Endothelial cell of umbilical vein (primary cell): ENCODE measurements around the gene INTS12. TPM values are rescaled to one million over a fixed set of nuclear protein-coding genes. Genes with fewer than 3 reads are reported as not detected.

ENCODE experiments used
- BruUV-seq: library from RNA; stranded (reverse); fragments of 400-500 nt; replicated peaks from 2 replicates; lab custom pipeline; 2021; lab: Mats Ljungman, UMichigan
- CTCF ChIA-PET: fragments of 300-600, 350-600 bp; sonication (Branson Sonifier 250); formaldehyde crosslinking; loops from one replicate; lab custom pipeline; 2021; ENCODE audit warnings: antibody characterized with exemption, inconsistent platforms; lab: Charles Lee
- POLR2A ChIA-PET: fragments of 300-600, 350-600 bp; sonication (Branson Sonifier 250); formaldehyde crosslinking; loops from one replicate; lab custom pipeline; 2021; ENCODE audit warnings: antibody characterized with exemption, inconsistent platforms; lab: Charles Lee
- DNase-seq: peaks from one replicate; pipeline ENCODE4 v3.0.0-alpha.2; 2011; ENCODE audit warnings: low read depth, low spot score
- FAIRE-seq: peaks from 2 replicates; lab custom pipeline; 2011; peaks lifted over from hg19 to GRCh38; lab: Jason Lieb, UNC
- H2AFZ ChIP-seq: 2 replicates; pipeline ENCODE4 v1.6.0; 2012; ENCODE audit warnings: low read depth, low read length, control low read depth, inconsistent platforms
- H3K27ac ChIP-seq: 2 replicates; pipeline ENCODE4 v1.5.1; 2011; ENCODE audit warnings: low read depth, mild to moderate bottlenecking, control low read depth, low read length, moderate library complexity; ENCODE audit not compliant: insufficient read depth
- H3K27me3 ChIP-seq, 2 experiments: 2 replicates each; pipeline versions ENCODE4 v1.6.0 to v1.6.1; 2011; ENCODE audit warnings: low read length in 2 of 2, mixed read lengths in 1 of 2; ENCODE audit not compliant: control insufficient read depth in 2 of 2, insufficient read depth in 2 of 2
- H3K36me3 ChIP-seq, 2 experiments: 2 replicates in 1 of 2; 3 replicates in 1 of 2; pipeline ENCODE4 v1.5.1; 2011; ENCODE audit warnings: low read length in 2 of 2, mild to moderate bottlenecking in 1 of 2, moderate library complexity in 1 of 2; ENCODE audit not compliant: control insufficient read depth in 2 of 2, insufficient read depth in 2 of 2; ENCODE audit errors: extremely low read depth in 1 of 2
- H3K4me1 ChIP-seq: 3 replicates; pipeline ENCODE4 v1.5.1; 2011; ENCODE audit warnings: mild to moderate bottlenecking, low read length; ENCODE audit not compliant: control insufficient read depth, insufficient read depth; ENCODE audit errors: extremely low read depth
- H3K4me2 ChIP-seq: 2 replicates; pipeline ENCODE4 v1.6.1; 2011; ENCODE audit warnings: low read length, control low read depth, mixed read lengths; ENCODE audit not compliant: insufficient read depth
- H3K4me3 ChIP-seq, 3 experiments: fragments of 200-600 bp in 1 of 3; sonication (generic), shearing (Covaris generic) in 1 of 3; replicated peaks in 1 of 3; 2 replicates each; pipeline ENCODE4 v1.5.1; 2011 to 2016; ENCODE audit warnings: control low read depth in 3 of 3, low read length in 3 of 3, mild to moderate bottlenecking in 2 of 3, inconsistent platforms in 1 of 3, low read depth in 1 of 3, moderate library complexity in 1 of 3; ENCODE audit not compliant: insufficient read depth in 1 of 3
- H3K79me2 ChIP-seq: 2 replicates; pipeline ENCODE4 v1.6.0; 2012; ENCODE audit warnings: low read length, inconsistent platforms; ENCODE audit not compliant: control insufficient read depth, insufficient read depth
- H3K9ac ChIP-seq: replicated peaks from 2 replicates; pipeline ENCODE3; 2011; ENCODE audit warnings: low read length, control low read depth; ENCODE audit not compliant: insufficient read depth; ENCODE audit errors: extremely low read depth
- H3K9me1 ChIP-seq: replicated peaks from 3 replicates; pipeline ENCODE4 v1.6.0; 2011; ENCODE audit warnings: mild to moderate bottlenecking, low read length; ENCODE audit not compliant: control insufficient read depth, insufficient read depth; ENCODE audit errors: extremely low read depth
- H3K9me3 ChIP-seq: replicated peaks from 2 replicates; pipeline ENCODE4 v1.5.1; 2012; ENCODE audit warnings: low read length, inconsistent platforms; ENCODE audit not compliant: control insufficient read depth, insufficient read depth
- H4K20me1 ChIP-seq: replicated peaks from 2 replicates; pipeline ENCODE3; 2011; ENCODE audit warnings: mild to moderate bottlenecking, low read length; ENCODE audit not compliant: control insufficient read depth, insufficient read depth; ENCODE audit errors: extremely low read depth
- EZH2 ChIP-seq: IDR thresholded peaks from 2 replicates; pipeline ENCODE4 v1.6.1; 2012; ENCODE audit warnings: borderline replicate concordance, low read depth, mild to moderate bottlenecking, moderate library complexity, low read length, inconsistent platforms; ENCODE audit not compliant: severe bottlenecking
- FOS ChIP-seq: IDR thresholded peaks from 2 replicates; pipeline ENCODE4 v1.6.1; 2011; ENCODE audit warnings: mild to moderate bottlenecking, low read length, moderate library complexity, borderline replicate concordance; ENCODE audit not compliant: insufficient read depth
- GATA2 ChIP-seq: IDR thresholded peaks from 2 replicates; pipeline ENCODE4 v1.7.0; 2011; ENCODE audit warnings: low read depth, mild to moderate bottlenecking, moderate library complexity, mixed read lengths, low read length; ENCODE audit not compliant: insufficient read length, insufficient read depth
- JUN ChIP-seq: IDR thresholded peaks from 2 replicates; pipeline ENCODE4 v1.6.1; 2011; ENCODE audit warnings: borderline replicate concordance, low read depth; ENCODE audit not compliant: insufficient read length, insufficient read depth
- MYC ChIP-seq: IDR thresholded peaks from one replicate; pipeline ENCODE4 v1.6.1; 2011; ENCODE audit warnings: mild to moderate bottlenecking, low read depth, low read length
- POLR2A ChIP-seq: IDR thresholded peaks from 2 replicates; pipeline ENCODE4 v1.6.1; 2012; ENCODE audit warnings: low read depth, mild to moderate bottlenecking, control low read depth, low read length
- POLR2AphosphoS5 ChIP-seq: IDR thresholded peaks from 2 replicates; pipeline ENCODE4 v1.6.1; 2012; ENCODE audit warnings: low read depth, mild to moderate bottlenecking, control low read depth, low read length, moderate library complexity; ENCODE audit not compliant: insufficient read depth
- dilution Hi-C: fragments of 300-500 bp; cut with MboI; formaldehyde crosslinking; loops from one replicate; pipeline ENCODE4 v1.15.0; 2019; ENCODE audit warnings: low sequenced_read_pairs; ENCODE audit not compliant: extremely low pct_ligation_motif_present
- intact Hi-C: fragments of 100-400 bp; cut with micrococcal nuclease; formaldehyde crosslinking; loops from one replicate; pipeline ENCODE4 v1.10.0; 2022
- polyA plus RNA-seq, 4 experiments: library from polyadenylated mRNA; depleted of rRNA in 3 of 4; stranded (reverse) in 3 of 4; unstranded in 1 of 4; fragments of >200 nt; gene quantifications; 2 replicates each; pipeline versions ENCODE4 v1.2.1 to v1.2.3, GENCODE V29; 2011 to 2012; ENCODE audit warnings: missing spikeins in 1 of 4
- total RNA-seq: library from RNA; stranded (reverse); gene quantifications from 2 replicates; pipeline ENCODE4 v1.2.3, GENCODE V29; 2021
- TF ChIP-seq, protein P1 (sequence below), 2 donors: IDR thresholded peaks; 1 replicate in 1 of 2; 2 replicates in 1 of 2; pipeline ENCODE4 v1.5.1; 2011; ENCODE audit warnings: low read length in 2 of 2, mild to moderate bottlenecking in 2 of 2, moderate library complexity in 2 of 2, control low read depth in 1 of 2, inconsistent platforms in 1 of 2, low read depth in 1 of 2; ENCODE audit not compliant: insufficient read depth in 1 of 2; ENCODE audit errors: extremely low read depth in 1 of 2
- TF ChIP-seq, protein P2 (sequence below): IDR thresholded peaks from 2 replicates; pipeline ENCODE4 v1.6.1; 2011; ENCODE audit not compliant: insufficient read depth, insufficient read length

INTS12 gene
- total and polyA plus RNA-seq, 2 donors (not counting 3 experiments of a cell fraction or from before 2014, with no cell fraction given): 19.7 to 20.9 TPM

GRCh38 chr4:105753361-105753760, 44.9 kb upstream of the INTS12 start:
- Histone ChIP-seq H3K79me2 (no peaks in the 10 kb centered on the region), H3K4me3 (no peak overlapping the region), H3K36me3 (no peaks in the 10 kb centered on the region), H3K4me2 (no peak overlapping the region), H3K9me3 (no peaks in the 10 kb centered on the region), H2AFZ (no peak overlapping the region), H4K20me1 (no peaks in the 10 kb centered on the region), H3K27ac (no peak overlapping the region), H3K4me1 (no peaks in the 10 kb centered on the region), H3K9ac (no peak overlapping the region), H3K9me1 (no peaks in the 10 kb centered on the region), H3K27me3 (no peaks in the 10 kb centered on the region)
- no TSS peak for BruUV-seq
- dilution Hi-C loops: no loop called here
- no peak for DNase-seq
- FAIRE-seq: no peak
- ChIA-PET POLR2A (no interaction called here), CTCF (no interaction called here)
- intact Hi-C loops: no loop called here
- TF ChIP-seq POLR2AphosphoS5: no peak
- TF ChIP-seq POLR2A: no peak
- TF ChIP-seq FOS: no peak
- TF ChIP-seq, protein P1, sequence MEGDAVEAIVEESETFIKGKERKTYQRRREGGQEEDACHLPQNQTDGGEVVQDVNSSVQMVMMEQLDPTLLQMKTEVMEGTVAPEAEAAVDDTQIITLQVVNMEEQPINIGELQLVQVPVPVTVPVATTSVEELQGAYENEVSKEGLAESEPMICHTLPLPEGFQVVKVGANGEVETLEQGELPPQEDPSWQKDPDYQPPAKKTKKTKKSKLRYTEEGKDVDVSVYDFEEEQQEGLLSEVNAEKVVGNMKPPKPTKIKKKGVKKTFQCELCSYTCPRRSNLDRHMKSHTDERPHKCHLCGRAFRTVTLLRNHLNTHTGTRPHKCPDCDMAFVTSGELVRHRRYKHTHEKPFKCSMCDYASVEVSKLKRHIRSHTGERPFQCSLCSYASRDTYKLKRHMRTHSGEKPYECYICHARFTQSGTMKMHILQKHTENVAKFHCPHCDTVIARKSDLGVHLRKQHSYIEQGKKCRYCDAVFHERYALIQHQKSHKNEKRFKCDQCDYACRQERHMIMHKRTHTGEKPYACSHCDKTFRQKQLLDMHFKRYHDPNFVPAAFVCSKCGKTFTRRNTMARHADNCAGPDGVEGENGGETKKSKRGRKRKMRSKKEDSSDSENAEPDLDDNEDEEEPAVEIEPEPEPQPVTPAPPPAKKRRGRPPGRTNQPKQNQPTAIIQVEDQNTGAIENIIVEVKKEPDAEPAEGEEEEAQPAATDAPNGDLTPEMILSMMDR (IDR thresholded peaks at IDR 0.05; ENCODE audit: extremely low read depth in 1 of 2, insufficient read depth in 1 of 2, low read depth in 1 of 2, low read length in 2 of 2): no peak
- TF ChIP-seq EZH2: no peak
- no peak for TF ChIP-seq GATA2
- TF ChIP-seq JUN: no peak
- TF ChIP-seq MYC: no peak
- TF ChIP-seq, protein P2, sequence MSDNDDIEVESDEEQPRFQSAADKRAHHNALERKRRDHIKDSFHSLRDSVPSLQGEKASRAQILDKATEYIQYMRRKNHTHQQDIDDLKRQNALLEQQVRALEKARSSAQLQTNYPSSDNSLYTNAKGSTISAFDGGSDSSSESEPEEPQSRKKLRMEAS: no peak
